Measurements from ENCODE around the gene TANGO6.

Gene TANGO6

GRCh38 chr16:68994324-68994723 is 151.0 kb downstream of the TANGO6 start:
- H3K4me1 ChIP-seq (ENCODE audit: control insufficient read depth, low read length), result no peaks in the 10 kb centered on the region
- no peak overlapping the region for H3K27ac ChIP-seq (ENCODE audit: low read depth, low read length)
- no peak overlapping the region for H3K4me3 ChIP-seq (ENCODE audit: low read length)
- H3K4me2 ChIP-seq (ENCODE audit: low read length), result no peak overlapping the region
- H3K9me2 ChIP-seq (replicated peaks; ENCODE audit: control insufficient read depth, low read length), result no peaks in the 10 kb centered on the region
- no peaks in the 10 kb centered on the region for H3F3A ChIP-seq (ENCODE audit: control insufficient read depth, insufficient read depth)
- no peaks in the 10 kb centered on the region for H3K36me3 ChIP-seq (ENCODE audit: control insufficient read depth, low read length)
- no peaks in the 10 kb centered on the region for H3K27me3 ChIP-seq (ENCODE audit: control insufficient read depth, low read length)
- H4K20me1 ChIP-seq (ENCODE audit: control insufficient read depth, insufficient read depth, low read depth, low read length), result no peaks in the 10 kb centered on the region
- TF ChIP-seq CTCF (IDR thresholded peaks at IDR 0.05; ENCODE audit: low read depth, low read length, poor library complexity, severe bottlenecking) (no peak), EZH2phosphoT487 (IDR thresholded peaks at IDR 0.05; ENCODE audit: borderline replicate concordance, low read length) (no peak)
- H3K79me2 ChIP-seq (ENCODE audit: control insufficient read depth, low read length), result no peaks in the 10 kb centered on the region
- H3K9me3 ChIP-seq (ENCODE audit: control insufficient read depth, insufficient read depth, low read length), result no peaks in the 10 kb centered on the region

DNA sequence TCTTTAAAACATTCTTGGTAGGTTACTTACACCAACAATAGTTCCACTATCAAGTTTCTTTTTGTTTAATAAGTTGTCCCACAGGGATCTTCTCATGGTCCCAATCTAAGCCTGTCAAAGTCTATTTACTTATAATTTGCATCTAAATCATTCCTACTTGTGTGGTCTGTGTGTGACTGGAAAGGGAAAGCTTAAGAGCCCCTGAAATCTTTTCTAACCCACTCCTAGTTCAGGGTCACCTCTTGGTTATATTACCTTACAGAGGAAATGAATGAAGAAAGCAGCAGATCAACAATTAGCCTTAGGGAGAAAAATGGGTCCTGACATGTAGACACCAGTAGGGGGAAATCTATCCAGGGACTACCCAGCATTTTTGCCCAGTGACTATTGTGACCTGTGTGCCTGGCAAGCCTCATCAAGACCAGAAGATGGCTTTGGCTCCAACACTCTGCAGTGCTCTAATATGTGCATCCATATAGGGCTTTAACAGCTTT is 151.7 kb downstream of the TANGO6 start:
- Histone ChIP-seq H3K79me2 (ENCODE audit: control insufficient read depth, low read length) (no peaks in the 10 kb centered on the region), H3K27me3 (ENCODE audit: control insufficient read depth, low read length) (no peaks in the 10 kb centered on the region), H3K4me3 (ENCODE audit: low read length) (no peak overlapping the region), H3K36me3 (ENCODE audit: control insufficient read depth, low read length) (no peaks in the 10 kb centered on the region), H4K20me1 (ENCODE audit: control insufficient read depth, insufficient read depth, low read depth, low read length) (no peaks in the 10 kb centered on the region), H3K4me1 (ENCODE audit: control insufficient read depth, low read length) (no peaks in the 10 kb centered on the region), H3K4me2 (ENCODE audit: low read length) (no peak overlapping the region), H3K9me3 (ENCODE audit: control insufficient read depth, insufficient read depth, low read length) (no peaks in the 10 kb centered on the region), H3K27ac (ENCODE audit: low read depth, low read length) (no peak overlapping the region), H3F3A (ENCODE audit: control insufficient read depth, insufficient read depth) (no peaks in the 10 kb centered on the region), H3K9me2 (replicated peaks; ENCODE audit: control insufficient read depth, low read length) (no peaks in the 10 kb centered on the region)
- TF ChIP-seq CTCF (IDR thresholded peaks at IDR 0.05; ENCODE audit: low read depth, low read length, poor library complexity, severe bottlenecking), result peak; percentile 30
- TF ChIP-seq EZH2phosphoT487 (IDR thresholded peaks at IDR 0.05; ENCODE audit: borderline replicate concordance, low read length), result no peak

- H3K27me3 ChIP-seq (ENCODE audit: control insufficient read depth, low read length), result no peaks in the 10 kb centered on the region
- no peaks in the 10 kb centered on the region for H3K9me3 ChIP-seq (ENCODE audit: control insufficient read depth, insufficient read depth, low read length)
- H3K4me3 ChIP-seq (ENCODE audit: low read length), result no peak overlapping the region
- H3K4me1 ChIP-seq (ENCODE audit: control insufficient read depth, low read length), result no peaks in the 10 kb centered on the region
- H3K27ac ChIP-seq (ENCODE audit: low read depth, low read length), result no peak overlapping the region
- no peaks in the 10 kb centered on the region for H3K79me2 ChIP-seq (ENCODE audit: control insufficient read depth, low read length)
- H3F3A ChIP-seq (ENCODE audit: control insufficient read depth, insufficient read depth), result no peaks in the 10 kb centered on the region
- H3K36me3 ChIP-seq (ENCODE audit: control insufficient read depth, low read length), result no peaks in the 10 kb centered on the region
- H4K20me1 ChIP-seq (ENCODE audit: control insufficient read depth, insufficient read depth, low read depth, low read length), result no peaks in the 10 kb centered on the region
- no peak overlapping the region for H3K4me2 ChIP-seq (ENCODE audit: low read length)
- TF ChIP-seq EZH2phosphoT487 (IDR thresholded peaks at IDR 0.05; ENCODE audit: borderline replicate concordance, low read length), result no peak
- no peak for TF ChIP-seq CTCF (IDR thresholded peaks at IDR 0.05; ENCODE audit: low read depth, low read length, poor library complexity, severe bottlenecking)
- H3K9me2 ChIP-seq (replicated peaks; ENCODE audit: control insufficient read depth, low read length), result no peaks in the 10 kb centered on the region
Observed at GRCh38 chr16:68997564-68997963, 154.2 kb downstream of the TANGO6 start.

Measured in DOHH2 (cell line).